VCaP (cell line): ENCODE results near the gene RAB8A.

ENCODE experiments used
- H3K27ac ChIP-seq: fragments of 450-650 bp; 2 replicates; pipeline ENCODE4 v1.5.1; 2017
- CTCF ChIP-seq: fragments of 450-650 bp; conservative IDR thresholded peaks from 2 replicates; pipeline ENCODE4 v1.5.1; 2017; ENCODE audit warnings: mild to moderate bottlenecking, moderate library complexity

Gene RAB8A

GRCh38 chr19:16100524-16100923 is 11.2 kb upstream of the RAB8A start:
- TF ChIP-seq CTCF, result no peak
- peak overlapping the region; percentile 99 for H3K27ac ChIP-seq

DNA sequence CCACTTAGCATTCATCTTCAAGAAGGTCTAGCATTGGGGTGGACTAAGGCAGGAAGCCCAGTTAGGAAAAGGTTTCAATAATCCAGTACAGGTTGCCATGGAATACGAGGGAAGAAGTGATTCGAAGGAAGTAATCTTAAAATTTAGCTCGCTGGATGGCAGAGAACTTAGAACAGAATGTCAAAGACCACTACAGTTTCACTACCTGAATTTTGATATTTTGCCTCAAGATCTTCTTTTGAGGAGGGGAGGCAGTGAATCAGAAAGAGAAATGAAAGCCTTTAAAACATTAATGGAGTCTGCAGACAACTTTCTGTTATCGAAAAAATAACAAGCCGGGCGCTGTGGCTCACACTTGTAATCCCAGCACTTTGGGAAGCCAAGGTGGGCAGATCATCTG is 7.0 kb upstream of the RAB8A start:
- TF ChIP-seq CTCF, result no peak

DNA sequence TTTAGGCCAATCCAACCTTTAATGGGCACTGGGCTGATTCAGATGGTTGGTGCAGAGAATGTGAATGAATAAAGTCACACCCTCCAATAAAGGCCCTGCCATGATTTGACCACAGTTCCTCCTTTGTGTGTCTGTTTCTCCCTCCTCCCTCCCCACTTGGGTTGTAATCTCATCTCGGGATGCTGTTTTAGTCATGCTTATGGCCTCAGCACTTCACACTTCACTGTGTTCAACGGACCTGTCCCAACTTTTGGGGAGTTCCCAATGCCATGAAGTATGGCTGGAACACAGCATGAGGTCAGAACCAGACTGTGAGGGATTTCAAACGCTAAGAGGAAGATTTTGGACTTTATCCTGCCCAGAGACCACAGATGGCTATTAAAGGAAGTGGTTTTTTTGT is 5.6 kb upstream of the RAB8A start:
- peak overlapping the region; percentile 24; the same call in 1 of the 2 replicates for H3K27ac ChIP-seq

More for the DNA sequence above, 7.0 kb upstream of the RAB8A start:
- H3K27ac ChIP-seq, result no peak overlapping the region

GRCh38 chr19:16111909-16112752 is 442 bp downstream of the RAB8A start:
- TF ChIP-seq CTCF, result no peak
- peak overlapping the region; percentile 92 for H3K27ac ChIP-seq

More for the DNA sequence above, 5.6 kb upstream of the RAB8A start:
- TF ChIP-seq CTCF, result no peak

GRCh38 chr19:16112778-16113177 is 1.1 kb downstream of the RAB8A start:
- no peak for TF ChIP-seq CTCF
- peak overlapping the region; percentile 92; the same call in 1 of the 2 replicates for H3K27ac ChIP-seq

DNA sequence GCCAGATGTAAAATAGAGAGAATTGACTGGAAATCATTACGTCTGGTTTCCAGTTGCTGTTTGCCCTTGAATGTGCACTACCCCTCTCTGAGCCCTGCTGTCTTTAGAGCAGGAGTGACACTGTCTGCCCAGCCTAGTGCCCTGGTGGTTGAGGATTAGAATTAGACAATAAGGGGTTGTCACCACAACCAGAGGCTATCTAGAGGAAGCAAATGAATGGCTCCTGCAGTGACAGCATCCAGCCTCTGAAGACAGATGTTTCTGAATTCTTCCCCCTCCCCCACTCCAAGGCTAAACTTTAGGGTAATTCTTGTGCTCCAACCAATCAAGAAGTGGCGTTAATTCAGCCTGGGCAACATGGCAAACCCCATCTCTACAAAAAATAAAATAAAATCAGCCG is 2.0 kb downstream of the RAB8A start:
- H3K27ac ChIP-seq, result peak overlapping the region; percentile 92; the same call in 1 of the 2 replicates
- no peak for TF ChIP-seq CTCF

- H3K27ac ChIP-seq, result peak overlapping the region; percentile 6; the same call in 1 of the 2 replicates
- no peak for TF ChIP-seq CTCF
Measured at GRCh38 chr19:16115301-16116039, 3.8 kb downstream of the RAB8A start.
